Activated CD8-positive, alpha-beta T cell treated with anti-CD3 and anti-CD28 coated beads for 36 hours (primary cell): ENCODE results near the gene PLS1. TPM values are rescaled to one million over a fixed set of nuclear protein-coding genes. Genes with fewer than 3 reads are reported as not detected.
"Not testable (repeated sequence)": the region's sequence is repeated elsewhere in the genome, so short reads cannot be mapped to it uniquely, and the experiment has no call there.

Experiments
- ATAC-seq: fragments of 200-7000 bp; cut with Tn5 transposase; one replicate; pipeline ENCODE4 v1.10.0; 2021; ENCODE audit warnings: mild to moderate bottlenecking, moderate library complexity
- CTCF ChIA-PET: fragments of 350-600 bp; sonication (Branson Sonifier 250); formaldehyde crosslinking; loops from one replicate; lab custom pipeline; 2021; ENCODE audit warnings: antibody characterized with exemption; lab: Charles Lee
- POLR2A ChIA-PET: fragments of 350-600 bp; sonication (Branson Sonifier 250); formaldehyde crosslinking; loops from one replicate; lab custom pipeline; 2021; ENCODE audit warnings: antibody characterized with exemption; lab: Charles Lee
- DNase-seq: peaks from one replicate; pipeline ENCODE4 v3.0.0-alpha.2; 2020
- H3K27ac Mint-ChIP-seq: one replicate; pipeline ENCODE4 v1.8.0; 2021; ENCODE audit warnings: mild to moderate bottlenecking, mixed read lengths
- H3K27me3 Mint-ChIP-seq: one replicate; pipeline ENCODE4 v1.8.0; 2021; ENCODE audit warnings: mixed read lengths
- H3K36me3 Mint-ChIP-seq: one replicate; pipeline ENCODE4 v1.8.0; 2021; ENCODE audit warnings: low read depth, mixed read lengths
- H3K4me1 Mint-ChIP-seq: one replicate; pipeline ENCODE4 v1.8.0; 2021; ENCODE audit warnings: low read depth, mixed read lengths
- H3K4me3 Mint-ChIP-seq: one replicate; pipeline ENCODE4 v1.8.0; 2021; ENCODE audit warnings: mild to moderate bottlenecking, moderate library complexity, mixed read lengths
- H3K9me3 Mint-ChIP-seq: one replicate; pipeline ENCODE4 v1.8.0; 2021; ENCODE audit warnings: mixed read lengths
- CTCF ChIP-seq: fragments of 200-600 bp; IDR thresholded peaks from one replicate; pipeline ENCODE4 v1.8.0; 2022; ENCODE audit warnings: antibody characterized with exemption, mild to moderate bottlenecking
- intact Hi-C: fragments of 100-400 bp; cut with micrococcal nuclease; formaldehyde crosslinking; loops from one replicate; pipeline ENCODE4 v1.10.0; 2022
- total RNA-seq, 2 experiments: library from RNA; stranded (reverse); gene quantifications; one replicate each; pipeline ENCODE4 v1.2.3, GENCODE V29; 2021

Gene PLS1
- total RNA-seq, 2 experiments from 2014 or later = 4.7 to 5.6 TPM

GRCh38 chr3:142738396-142738795, 142.2 kb downstream of the PLS1 start:
- no peak overlapping the region for H3K27ac Mint-ChIP-seq
- DNase-seq (no peak), ATAC-seq (no peak)
- intact Hi-C loops = no loop called here
- no peaks in the 10 kb centered on the region for H3K9me3 Mint-ChIP-seq
- H3K36me3 Mint-ChIP-seq = no peaks in the 10 kb centered on the region
- no peak overlapping the region for H3K4me3 Mint-ChIP-seq
- H3K4me1 Mint-ChIP-seq = no peaks in the 10 kb centered on the region
- ChIA-PET CTCF (no interaction called here), POLR2A (no interaction called here)
- no peaks in the 10 kb centered on the region for H3K27me3 Mint-ChIP-seq
- TF ChIP-seq CTCF = no peak

GRCh38 chr3:142746646-142747045, 150.5 kb downstream of the PLS1 start:
- peaks cover 2% of the 10 kb centered on the region for H3K9me3 Mint-ChIP-seq
- ATAC-seq = no peak
- intact Hi-C loops = no loop called here

GRCh38 chr3:142750531-142750930, 154.3 kb downstream of the PLS1 start:
- H3K4me1 Mint-ChIP-seq, CTCF ChIA-PET, H3K27ac Mint-ChIP-seq, intact Hi-C loops, H3K9me3 Mint-ChIP-seq, H3K27me3 Mint-ChIP-seq, ATAC-seq, POLR2A ChIA-PET, H3K4me3 Mint-ChIP-seq, DNase-seq: not testable (repeated sequence)
- peaks cover 12% of the 10 kb centered on the region for H3K36me3 Mint-ChIP-seq

More at GRCh38 chr3:142746646-142747045, 150.5 kb downstream of the PLS1 start:
- no peaks in the 10 kb centered on the region for H3K4me1 Mint-ChIP-seq
- no peak for DNase-seq
- no peak overlapping the region for H3K4me3 Mint-ChIP-seq
- ChIA-PET POLR2A (no interaction called here), CTCF (no interaction called here)
- no peaks in the 10 kb centered on the region for H3K27me3 Mint-ChIP-seq
- no peak for TF ChIP-seq CTCF
- peaks cover 12% of the 10 kb centered on the region for H3K36me3 Mint-ChIP-seq
- H3K27ac Mint-ChIP-seq = no peak overlapping the region

- peaks cover 12% of the 10 kb centered on the region for H3K36me3 Mint-ChIP-seq
- H3K27me3 Mint-ChIP-seq, H3K4me3 Mint-ChIP-seq, ATAC-seq, POLR2A ChIA-PET, intact Hi-C loops, CTCF ChIA-PET, H3K9me3 Mint-ChIP-seq, H3K4me1 Mint-ChIP-seq, DNase-seq, H3K27ac Mint-ChIP-seq: not testable (repeated sequence)
Measured at GRCh38 chr3:142752605-142753004, 156.4 kb downstream of the PLS1 start.

GRCh38 chr3:142754494-142754893, 158.3 kb downstream of the PLS1 start:
- POLR2A ChIA-PET = interaction anchor here (0.7 kb wide), 1 partner anchor 50 kb away, joined by 3 read pairs; no protein-coding TSS in a partner anchor
- no peak overlapping the region for H3K4me3 Mint-ChIP-seq
- H3K4me1 Mint-ChIP-seq = no peaks in the 10 kb centered on the region

More at GRCh38 chr3:142754494-142754893, 158.3 kb downstream of the PLS1 start:
- TF ChIP-seq CTCF = no peak
- no peaks in the 10 kb centered on the region for H3K27me3 Mint-ChIP-seq
- peaks cover 5% of the 10 kb centered on the region for H3K9me3 Mint-ChIP-seq
- peaks cover 8% of the 10 kb centered on the region for H3K36me3 Mint-ChIP-seq
- intact Hi-C loops = no loop called here
- no peak overlapping the region for H3K27ac Mint-ChIP-seq
- ATAC-seq (no peak), DNase-seq (no peak)
- CTCF ChIA-PET = no interaction called here

Other genes starting within 250 kb of the PLS1 start
- 10 to 100 TPM; 41.3 to 43.5 TPM for gene XRN1, start 148.4 kb upstream of the PLS1 start, total RNA-seq
- 10 to 100 TPM; 34.2 to 39.0 TPM for gene ATR, start 17.7 kb upstream of the PLS1 start, total RNA-seq
- gene TRPC1, start 127.6 kb downstream of the PLS1 start, total RNA-seq = 1 to 10 TPM; 2.4 to 3.4 TPM